WERI-Rb-1 (cell line): ENCODE measurements around the gene OBSCN.

Experiments used
- DNase-seq: peaks from one replicate; pipeline ENCODE4 v3.0.0-alpha.2; 2020
- H3K27ac ChIP-seq: fragments of 250-450 bp; sonication (Bioruptor Pico); 2 replicates; pipeline ENCODE4 v1.5.1; 2020; ENCODE audit warnings: mild to moderate bottlenecking, moderate library complexity
- H3K27me3 ChIP-seq: fragments of 250-450 bp; sonication (Bioruptor Pico); 2 replicates; pipeline ENCODE4 v1.5.1; 2021; ENCODE audit warnings: mild to moderate bottlenecking, low read depth, moderate library complexity; ENCODE audit not compliant: insufficient read depth, severe bottlenecking
- H3K36me3 ChIP-seq: fragments of 250-450 bp; sonication (Bioruptor Pico); 2 replicates; pipeline ENCODE4 v1.5.1; 2020; ENCODE audit warnings: mild to moderate bottlenecking, moderate library complexity
- H3K4me3 ChIP-seq: 2 replicates; pipeline ENCODE4 v1.5.1; 2011; ENCODE audit warnings: low read depth, mild to moderate bottlenecking, control low read depth, low read length
- H3K9me3 ChIP-seq: fragments of 250-450 bp; sonication (Bioruptor Pico); 2 replicates; pipeline ENCODE4 v1.5.1; 2021; ENCODE audit warnings: mild to moderate bottlenecking, moderate library complexity; ENCODE audit not compliant: severe bottlenecking
- CTCF ChIP-seq: IDR thresholded peaks from 2 replicates; pipeline ENCODE4 v1.5.1; 2011; ENCODE audit warnings: low read depth, mild to moderate bottlenecking, control low read depth, inconsistent platforms, low read length

OBSCN gene

GRCh38 chr1:228234921-228235320 is 27.1 kb downstream of the OBSCN start:
- no peaks in the 10 kb centered on the region for H3K9me3 ChIP-seq
- H3K4me3 ChIP-seq = no peak overlapping the region
- no peak overlapping the region for H3K27ac ChIP-seq
- no peaks in the 10 kb centered on the region for H3K27me3 ChIP-seq
- H3K36me3 ChIP-seq = no peaks in the 10 kb centered on the region
- TF ChIP-seq CTCF = no peak
- no peak for DNase-seq

- DNase-seq = peak; percentile 54
- Histone ChIP-seq H3K36me3 (no peaks in the 10 kb centered on the region), H3K4me3 (no peak overlapping the region), H3K27me3 (no peaks in the 10 kb centered on the region), H3K27ac (no peak overlapping the region), H3K9me3 (no peaks in the 10 kb centered on the region)
- TF ChIP-seq CTCF = peak; percentile 74
Observed at GRCh38 chr1:228236744-228237143, 28.9 kb downstream of the OBSCN start.

- Histone ChIP-seq H3K36me3 (no peaks in the 10 kb centered on the region), H3K27ac (no peak overlapping the region), H3K9me3 (no peaks in the 10 kb centered on the region), H3K4me3 (no peak overlapping the region), H3K27me3 (no peaks in the 10 kb centered on the region)
- DNase-seq = no peak
- no peak for TF ChIP-seq CTCF
Observed at GRCh38 chr1:228238007-228238406, 30.2 kb downstream of the OBSCN start.

GRCh38 chr1:228238461-228238860 is 30.6 kb downstream of the OBSCN start:
- Histone ChIP-seq H3K27ac (no peak overlapping the region), H3K4me3 (no peak overlapping the region), H3K27me3 (no peaks in the 10 kb centered on the region), H3K36me3 (no peaks in the 10 kb centered on the region), H3K9me3 (no peaks in the 10 kb centered on the region)
- TF ChIP-seq CTCF = no peak
- DNase-seq = no peak

- H3K36me3 ChIP-seq = no peaks in the 10 kb centered on the region
- H3K27ac ChIP-seq = no peak overlapping the region
- no peak for DNase-seq
- H3K9me3 ChIP-seq = no peaks in the 10 kb centered on the region
- H3K4me3 ChIP-seq = no peak overlapping the region
- H3K27me3 ChIP-seq = no peaks in the 10 kb centered on the region
- no peak for TF ChIP-seq CTCF
Observed at GRCh38 chr1:228240411-228241240, 32.8 kb downstream of the OBSCN start.

GRCh38 chr1:228241259-228241658 is 33.4 kb downstream of the OBSCN start:
- Histone ChIP-seq H3K27me3 (no peaks in the 10 kb centered on the region), H3K9me3 (no peaks in the 10 kb centered on the region), H3K27ac (no peak overlapping the region), H3K4me3 (no peak overlapping the region), H3K36me3 (no peaks in the 10 kb centered on the region)
- DNase-seq = no peak
- no peak for TF ChIP-seq CTCF
